ENCODE data around the gene AFF1. TPM values are rescaled to one million over a fixed set of nuclear protein-coding genes. Genes with fewer than 3 reads are reported as not detected.

Gene AFF1
- polyA plus RNA-seq, 1 donor (not counting 4 experiments of a cell fraction or from before 2014, with no cell fraction given), result 14.4 TPM

DNA sequence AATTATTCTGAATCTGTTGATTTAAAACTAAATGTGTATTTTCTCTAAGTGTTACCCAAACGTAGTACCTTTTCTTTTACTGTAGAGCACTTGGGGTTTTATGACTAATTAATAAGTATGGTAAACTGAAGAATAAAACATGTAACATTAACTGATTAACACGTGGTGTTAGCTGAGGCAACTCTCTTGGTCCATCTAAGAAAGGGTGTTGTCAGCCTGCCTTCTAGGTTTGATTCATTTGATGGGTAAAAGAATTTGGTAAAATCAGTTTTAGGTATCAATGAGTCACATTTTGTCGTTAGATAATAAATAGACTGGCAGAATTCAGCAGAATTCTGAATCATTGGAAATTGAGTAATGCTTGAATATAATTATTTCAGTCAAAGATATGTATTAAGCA, 99.7 kb downstream of the AFF1 start:
- Histone ChIP-seq H3K4me3 (ENCODE audit: control insufficient read depth in 2 of 3, extremely low read depth in 1 of 3, insufficient read depth in 2 of 3, low read depth in 1 of 3, low read length in 3 of 3) (no peak overlapping the region), H3K4me1 (ENCODE audit: control insufficient read depth, extremely low read depth, insufficient read depth, low read length) (peaks cover 48% of the 10 kb centered on the region), H3K27me3 (ENCODE audit: control insufficient read depth, extremely low read depth, insufficient read depth, low read length) (no peaks in the 10 kb centered on the region), H2AFZ (ENCODE audit: control insufficient read depth, low read length) (no peak overlapping the region), H3K4me2 (ENCODE audit: control insufficient read depth, extremely low read depth, insufficient read depth, low read depth, low read length) (no peak overlapping the region), H3K9me1 (ENCODE audit: control insufficient read depth, extremely low read depth, insufficient read depth, low read length) (peaks cover 2% of the 10 kb centered on the region), H3K36me3 (ENCODE audit: control insufficient read depth in 2 of 2, extremely low read depth in 1 of 2, insufficient read depth in 2 of 2, low read length in 2 of 2) (no peaks in the 10 kb centered on the region), H3K9ac (ENCODE audit: control insufficient read depth, extremely low read depth, insufficient read depth, low read length) (no peak overlapping the region), H3K79me2 (ENCODE audit: control insufficient read depth, insufficient read depth, low read length) (peaks cover 59% of the 10 kb centered on the region), H3K9me3 (ENCODE audit: control insufficient read depth, low read depth, low read length) (no peaks in the 10 kb centered on the region), H3K27ac (ENCODE audit: control insufficient read depth, insufficient read depth, low read length) (peak overlapping the region; percentile 8), H4K20me1 (ENCODE audit: control insufficient read depth, extremely low read depth, insufficient read depth, low read length) (no peaks in the 10 kb centered on the region)
- FAIRE-seq, result no peak
- DNase-seq (ENCODE audit: low read depth, low spot score), result no peak
- dilution Hi-C loops (cut with MboI; ENCODE audit: extremely low pct_ligation_motif_present, low sequenced_read_pairs), result no loop called here
- TF ChIP-seq, protein P1, sequence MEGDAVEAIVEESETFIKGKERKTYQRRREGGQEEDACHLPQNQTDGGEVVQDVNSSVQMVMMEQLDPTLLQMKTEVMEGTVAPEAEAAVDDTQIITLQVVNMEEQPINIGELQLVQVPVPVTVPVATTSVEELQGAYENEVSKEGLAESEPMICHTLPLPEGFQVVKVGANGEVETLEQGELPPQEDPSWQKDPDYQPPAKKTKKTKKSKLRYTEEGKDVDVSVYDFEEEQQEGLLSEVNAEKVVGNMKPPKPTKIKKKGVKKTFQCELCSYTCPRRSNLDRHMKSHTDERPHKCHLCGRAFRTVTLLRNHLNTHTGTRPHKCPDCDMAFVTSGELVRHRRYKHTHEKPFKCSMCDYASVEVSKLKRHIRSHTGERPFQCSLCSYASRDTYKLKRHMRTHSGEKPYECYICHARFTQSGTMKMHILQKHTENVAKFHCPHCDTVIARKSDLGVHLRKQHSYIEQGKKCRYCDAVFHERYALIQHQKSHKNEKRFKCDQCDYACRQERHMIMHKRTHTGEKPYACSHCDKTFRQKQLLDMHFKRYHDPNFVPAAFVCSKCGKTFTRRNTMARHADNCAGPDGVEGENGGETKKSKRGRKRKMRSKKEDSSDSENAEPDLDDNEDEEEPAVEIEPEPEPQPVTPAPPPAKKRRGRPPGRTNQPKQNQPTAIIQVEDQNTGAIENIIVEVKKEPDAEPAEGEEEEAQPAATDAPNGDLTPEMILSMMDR (optimal IDR thresholded peaks at IDR 0.05 in 1 of 3, IDR thresholded peaks at IDR 0.05 in 1 of 3, conservative IDR thresholded peaks at IDR 0.05 in 1 of 3; ENCODE audit: extremely low read depth in 1 of 3, insufficient read depth in 2 of 3, low read length in 3 of 3), result no peak

DNA sequence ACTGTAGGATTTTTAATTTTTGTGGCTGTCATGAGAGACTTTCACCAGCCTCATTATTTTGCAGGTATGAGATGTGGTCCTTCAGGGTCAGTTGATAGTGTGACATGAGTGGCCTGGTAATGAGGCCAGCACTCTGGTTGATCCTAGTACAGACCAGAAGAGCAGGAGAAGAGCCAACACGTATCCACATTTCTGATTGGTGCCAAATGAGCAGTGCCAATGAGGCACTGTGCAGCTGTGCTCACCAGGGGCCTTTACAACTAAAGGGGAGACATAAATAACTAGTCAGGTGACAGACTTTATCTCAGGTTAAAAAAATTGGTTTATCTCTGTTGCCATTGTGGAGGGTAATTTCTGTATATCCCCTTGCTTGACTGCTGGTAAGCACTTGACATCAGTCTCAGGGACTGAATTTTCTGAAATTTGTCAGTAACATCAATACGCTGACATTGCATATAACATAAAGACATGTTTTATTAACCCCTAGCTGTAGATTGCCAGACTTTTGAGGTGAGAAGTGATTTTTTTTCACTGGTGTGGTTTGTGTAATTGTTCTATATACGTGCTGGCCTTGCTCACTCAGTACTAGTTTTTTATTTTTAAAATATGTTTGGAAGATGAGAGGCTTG, 101.2 kb downstream of the AFF1 start:
- TF ChIP-seq EZH2 (IDR thresholded peaks at IDR 0.05; ENCODE audit: low read length), result no peak
- TF ChIP-seq, protein P1 (optimal IDR thresholded peaks at IDR 0.05 in 1 of 3, IDR thresholded peaks at IDR 0.05 in 1 of 3, conservative IDR thresholded peaks at IDR 0.05 in 1 of 3; ENCODE audit: extremely low read depth in 1 of 3, insufficient read depth in 2 of 3, low read length in 3 of 3), result no peak
- DNase-seq (ENCODE audit: low read depth, low spot score) (no peak), FAIRE-seq (no peak)
- H3K36me3 ChIP-seq (ENCODE audit: control insufficient read depth in 2 of 2, extremely low read depth in 1 of 2, insufficient read depth in 2 of 2, low read length in 2 of 2), result no peaks in the 10 kb centered on the region
- dilution Hi-C loops (cut with MboI; ENCODE audit: extremely low pct_ligation_motif_present, low sequenced_read_pairs), result no loop called here
- no peak overlapping the region for H3K4me3 ChIP-seq (ENCODE audit: control insufficient read depth in 2 of 3, extremely low read depth in 1 of 3, insufficient read depth in 2 of 3, low read depth in 1 of 3, low read length in 3 of 3)
- no peak overlapping the region for H3K27ac ChIP-seq (ENCODE audit: control insufficient read depth, insufficient read depth, low read length)
- H3K79me2 ChIP-seq (ENCODE audit: control insufficient read depth, insufficient read depth, low read length), result peaks cover 58% of the 10 kb centered on the region
- no peak overlapping the region for H2AFZ ChIP-seq (ENCODE audit: control insufficient read depth, low read length)
- no peak overlapping the region for H3K4me2 ChIP-seq (ENCODE audit: control insufficient read depth, extremely low read depth, insufficient read depth, low read depth, low read length)
- H3K4me1 ChIP-seq (ENCODE audit: control insufficient read depth, extremely low read depth, insufficient read depth, low read length), result peaks cover 44% of the 10 kb centered on the region
- no peaks in the 10 kb centered on the region for H3K27me3 ChIP-seq (ENCODE audit: control insufficient read depth, extremely low read depth, insufficient read depth, low read length)
- peaks cover 2% of the 10 kb centered on the region for H3K9me1 ChIP-seq (ENCODE audit: control insufficient read depth, extremely low read depth, insufficient read depth, low read length)
- H3K9me3 ChIP-seq (ENCODE audit: control insufficient read depth, low read depth, low read length), result no peaks in the 10 kb centered on the region
- no peak overlapping the region for H3K9ac ChIP-seq (ENCODE audit: control insufficient read depth, extremely low read depth, insufficient read depth, low read length)
- no peaks in the 10 kb centered on the region for H4K20me1 ChIP-seq (ENCODE audit: control insufficient read depth, extremely low read depth, insufficient read depth, low read length)

Data from keratinocyte (primary cell).